SK-N-DZ (cell line): ENCODE results near the gene GRHPR. TPM values are rescaled to one million over a fixed set of nuclear protein-coding genes. Genes with fewer than 3 reads are reported as not detected.
A peak's percentile ranks its signal among the peaks of the same experiment; 100 is the strongest.
"Not testable (repeated sequence)": the region's sequence is repeated elsewhere in the genome, so short reads cannot be mapped to it uniquely, and the experiment has no call there.

Experiments used
- DNase-seq: peaks from one replicate; pipeline ENCODE4 v3.0.0-alpha.2; 2015; ENCODE audit warnings: low spot score
- polyA plus RNA-seq, 2 experiments: library from polyadenylated mRNA; depleted of rRNA; stranded (reverse); fragments of >200 nt; gene quantifications; 2 replicates each; pipeline ENCODE4 v1.2.3, GENCODE V29; 2014

GRHPR gene
- polyA plus RNA-seq (2014; cell fraction: cytosol; rRNA removed), result 226 and 229 TPM in 2 replicates
- polyA plus RNA-seq (2014; cell fraction: nucleus; rRNA removed), result 179 and 202 TPM in 2 replicates

DNA sequence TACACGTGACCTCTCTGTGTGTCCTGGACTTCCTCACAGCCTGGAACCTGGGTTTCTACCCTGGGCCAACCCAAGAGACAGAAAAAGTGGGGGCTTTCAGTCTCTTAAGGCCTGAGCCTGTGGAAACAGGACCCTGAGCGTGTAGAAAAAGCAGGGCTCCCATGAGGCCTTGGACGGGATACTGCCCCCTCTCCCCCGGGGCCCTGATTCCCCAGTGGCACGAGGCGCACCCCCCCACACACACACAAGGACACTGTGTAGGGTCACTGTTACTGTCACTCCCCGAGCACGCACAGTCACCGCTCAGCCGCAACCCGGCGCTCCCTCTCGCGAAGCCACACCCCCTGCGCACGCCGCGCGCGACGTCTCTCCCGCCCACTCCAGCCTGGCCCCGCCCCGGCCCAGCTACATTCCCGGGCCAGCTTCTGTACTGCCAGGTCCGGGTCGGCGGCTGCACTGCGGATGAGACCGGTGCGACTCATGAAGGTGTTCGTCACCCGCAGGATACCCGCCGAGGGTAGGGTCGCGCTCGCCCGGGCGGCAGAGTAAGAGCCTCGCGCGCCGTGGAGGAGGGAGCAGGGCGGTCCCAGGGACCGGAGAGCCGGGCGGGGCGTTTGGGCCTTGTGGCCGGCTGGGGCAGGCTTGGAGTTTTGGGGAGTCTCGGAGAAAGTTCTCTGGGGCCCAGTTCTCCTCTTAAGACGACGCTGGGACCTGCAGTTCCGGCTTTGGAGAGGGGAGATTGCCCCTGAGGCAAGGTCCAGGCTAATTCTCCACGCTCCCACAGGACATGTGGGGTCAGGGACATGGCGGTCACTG is at the start of gene GRHPR:
GRHPR (plus strand) TSS at position 408 of the 816 bp plus-strand sequence; CDS start at position 463, 55 bp downstream.
- DNase-seq, result peak; percentile 86

DNA sequence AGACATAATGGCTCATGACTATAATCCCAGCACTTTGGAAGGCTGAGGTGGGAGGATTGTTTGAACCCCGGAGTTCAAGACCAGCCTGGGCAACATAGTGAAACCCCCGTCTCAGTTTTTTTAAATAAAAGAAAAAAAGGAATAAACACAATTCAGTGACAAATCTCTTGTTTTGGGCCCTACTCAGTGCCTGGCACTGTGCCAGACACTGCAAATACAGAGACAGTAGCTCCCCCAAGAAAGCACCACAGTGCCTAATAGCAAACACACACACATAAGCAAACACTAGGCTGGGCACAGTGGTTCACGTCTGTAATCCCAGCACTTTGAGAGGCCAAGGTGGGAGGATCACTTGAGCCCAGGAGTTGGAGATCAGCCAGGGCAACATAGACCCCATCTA is 49.7 kb upstream of the GRHPR start:
- no peak for DNase-seq

DNA sequence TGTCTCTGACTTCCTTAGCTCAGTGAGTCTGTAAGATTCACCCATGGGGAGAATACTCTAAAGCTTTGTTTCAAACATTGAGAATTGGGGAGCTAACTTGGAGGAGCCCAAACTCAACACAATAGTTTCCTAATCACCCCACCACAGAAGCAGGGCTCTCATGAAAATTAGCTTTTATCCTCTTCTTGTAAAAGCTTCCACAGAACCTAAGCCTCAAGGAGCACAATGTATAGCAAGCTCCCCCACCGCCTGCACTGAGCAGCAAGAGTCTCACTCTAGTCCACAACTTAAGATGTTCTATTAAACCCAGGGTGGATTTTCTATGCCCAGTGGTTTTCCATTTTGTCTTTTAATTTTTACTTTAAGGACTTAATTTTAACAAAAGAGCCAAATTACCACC is 48.9 kb upstream of the GRHPR start:
- no peak for DNase-seq

DNA sequence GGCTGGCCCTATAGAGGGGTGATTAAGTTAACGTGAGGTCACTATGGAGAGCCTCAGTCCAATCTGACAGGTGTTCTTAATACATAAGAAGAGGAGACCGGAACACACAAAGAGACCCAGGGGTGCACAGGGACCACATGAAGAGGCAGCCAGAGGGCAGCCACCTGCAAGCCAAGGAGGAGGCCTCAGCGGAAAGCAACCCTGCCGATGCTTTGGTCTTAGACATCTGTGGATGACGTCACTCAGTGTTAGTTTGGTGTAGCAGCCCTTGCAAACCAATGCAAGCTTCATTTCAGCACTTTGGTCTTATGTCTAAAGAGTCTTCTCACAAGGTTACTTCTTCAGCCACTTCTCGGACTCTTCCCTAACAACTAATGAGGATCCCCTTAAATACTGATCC is 47.6 kb upstream of the GRHPR start:
- no peak for DNase-seq

DNA sequence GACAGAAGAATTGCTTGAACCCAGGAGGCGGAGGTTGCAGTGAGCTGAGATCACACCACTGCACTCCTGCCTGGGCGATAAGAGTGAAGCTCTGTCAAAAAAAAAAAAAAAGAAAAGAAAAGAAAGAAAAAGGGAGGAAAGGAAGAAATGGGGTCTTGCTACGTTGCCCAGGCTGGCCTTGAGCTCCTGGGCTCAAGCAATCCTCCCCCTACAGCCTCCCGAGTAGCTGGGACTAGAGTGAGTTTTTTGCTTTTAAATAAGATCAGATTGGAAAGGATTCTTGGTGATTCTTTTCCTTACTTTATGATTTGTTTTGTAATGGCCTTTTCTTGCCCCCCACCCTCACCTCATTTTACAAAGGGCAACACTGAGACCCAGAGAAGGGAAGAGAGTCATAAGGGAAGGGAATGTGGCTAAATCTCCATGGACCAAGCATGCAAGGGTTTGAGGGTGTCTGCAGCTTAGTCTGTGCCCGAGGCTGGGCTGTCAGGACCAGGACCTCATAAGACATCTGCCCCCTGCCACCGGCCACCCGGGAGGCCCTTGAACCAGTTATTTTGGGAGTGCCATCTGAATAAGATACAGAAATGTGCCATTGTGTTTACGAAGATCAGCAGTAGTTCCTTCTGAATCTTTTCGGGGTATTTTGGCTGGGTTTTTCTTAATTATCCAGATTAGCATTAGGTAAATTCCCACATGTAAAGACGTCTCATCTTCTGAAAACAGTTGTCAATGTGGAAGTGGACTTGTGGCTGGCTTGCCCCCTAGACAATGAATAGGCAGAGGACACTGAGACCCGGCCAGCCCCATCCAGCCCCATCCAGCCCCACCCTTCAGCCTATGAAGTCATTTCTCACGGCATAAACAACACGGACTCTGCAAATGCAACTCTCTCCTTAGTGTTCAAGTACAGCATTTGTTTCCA is 44.5 kb upstream of the GRHPR start:
- DNase-seq, result no peak

DNA sequence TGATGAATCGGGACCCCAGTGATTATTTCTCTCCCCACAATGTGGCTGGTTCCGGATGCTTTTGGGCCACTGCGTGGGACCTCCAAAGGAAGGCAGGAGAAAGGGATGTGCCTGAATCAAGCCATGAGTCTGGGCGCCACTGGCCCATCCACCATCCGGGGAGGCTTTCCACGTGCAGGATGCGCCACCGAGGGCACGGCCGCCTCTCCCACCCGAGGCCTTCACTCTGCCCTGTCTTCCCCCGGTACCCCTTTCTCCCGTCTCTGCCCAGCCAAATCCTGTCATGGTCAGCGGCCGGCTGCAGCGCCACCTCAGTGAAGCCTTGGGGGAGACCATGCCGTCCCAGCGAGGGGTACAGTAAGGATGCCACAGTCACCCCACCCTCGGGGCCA is 43.9 kb upstream of the GRHPR start:
- no peak for DNase-seq

DNA sequence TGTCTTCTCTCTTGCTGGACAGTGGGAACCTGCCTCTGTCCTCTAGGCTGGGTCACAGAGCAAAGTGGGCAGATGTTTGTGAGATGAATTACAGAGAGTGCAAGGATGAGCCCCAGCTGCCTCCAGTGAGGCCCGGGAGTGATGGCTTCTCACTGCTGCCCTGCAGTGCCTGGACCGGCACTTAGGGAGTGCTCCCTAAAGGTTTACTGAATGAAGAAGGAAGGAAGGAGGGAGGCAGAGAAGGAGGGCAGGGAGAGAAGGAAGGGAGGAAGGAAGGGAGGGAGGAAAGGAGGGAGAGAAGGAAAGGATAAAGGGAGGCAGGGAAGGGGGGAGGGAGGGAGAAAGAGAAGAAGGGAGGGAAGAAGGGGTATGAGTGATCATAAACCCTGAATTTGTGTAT is 42.7 kb upstream of the GRHPR start:
- no peak for DNase-seq

DNA sequence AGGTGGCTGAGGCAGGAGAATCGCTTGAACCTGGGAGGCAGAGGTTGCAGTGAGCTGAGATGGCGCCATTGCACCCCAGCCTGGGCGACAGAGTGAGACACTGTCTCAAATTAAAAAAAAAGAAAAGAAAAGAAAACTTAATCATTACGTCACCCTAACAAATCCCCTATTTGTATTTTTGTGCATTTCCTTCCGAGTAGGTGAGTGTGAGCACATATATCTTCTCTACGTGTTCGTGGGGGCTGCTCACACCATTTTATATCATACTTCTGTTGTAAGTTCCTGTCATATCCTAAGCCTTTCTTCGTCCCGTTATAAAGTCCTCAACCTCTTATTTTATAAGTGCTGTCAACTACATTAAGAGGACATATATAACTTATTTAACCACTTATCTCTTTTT is 41.9 kb upstream of the GRHPR start:
- no peak for DNase-seq

DNA sequence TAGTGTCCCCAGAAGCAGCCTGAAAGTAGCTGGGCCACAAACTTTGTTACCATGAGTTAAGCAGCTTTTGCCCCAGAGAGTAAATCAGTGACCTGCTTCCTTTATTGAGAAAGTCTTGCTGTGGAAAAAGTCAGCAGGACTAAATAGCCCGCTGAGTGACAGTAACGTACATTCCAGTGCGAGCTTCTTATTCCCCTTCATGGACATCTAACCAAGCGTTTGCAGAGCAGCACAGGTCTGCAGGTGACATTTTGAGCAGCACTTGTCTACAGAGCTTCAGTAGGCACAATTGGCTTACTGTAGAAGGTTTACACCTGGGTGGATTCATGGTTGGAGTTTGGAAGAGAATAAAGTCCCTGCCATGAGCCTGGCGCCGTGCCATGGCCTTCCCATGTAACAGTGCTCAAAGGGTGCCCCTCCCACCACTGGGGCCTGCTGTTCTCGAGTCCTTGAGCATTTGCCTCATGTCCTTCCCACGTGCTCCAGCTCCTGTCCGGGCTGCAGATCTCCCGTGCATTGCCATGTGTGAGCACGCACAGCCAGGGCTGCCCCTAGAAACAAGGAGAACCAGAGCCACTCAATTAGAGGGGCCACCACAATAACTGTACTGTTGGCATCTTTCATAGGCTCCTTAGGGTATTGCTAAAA is 41.3 kb upstream of the GRHPR start:
- peak; percentile 33 for DNase-seq

DNA sequence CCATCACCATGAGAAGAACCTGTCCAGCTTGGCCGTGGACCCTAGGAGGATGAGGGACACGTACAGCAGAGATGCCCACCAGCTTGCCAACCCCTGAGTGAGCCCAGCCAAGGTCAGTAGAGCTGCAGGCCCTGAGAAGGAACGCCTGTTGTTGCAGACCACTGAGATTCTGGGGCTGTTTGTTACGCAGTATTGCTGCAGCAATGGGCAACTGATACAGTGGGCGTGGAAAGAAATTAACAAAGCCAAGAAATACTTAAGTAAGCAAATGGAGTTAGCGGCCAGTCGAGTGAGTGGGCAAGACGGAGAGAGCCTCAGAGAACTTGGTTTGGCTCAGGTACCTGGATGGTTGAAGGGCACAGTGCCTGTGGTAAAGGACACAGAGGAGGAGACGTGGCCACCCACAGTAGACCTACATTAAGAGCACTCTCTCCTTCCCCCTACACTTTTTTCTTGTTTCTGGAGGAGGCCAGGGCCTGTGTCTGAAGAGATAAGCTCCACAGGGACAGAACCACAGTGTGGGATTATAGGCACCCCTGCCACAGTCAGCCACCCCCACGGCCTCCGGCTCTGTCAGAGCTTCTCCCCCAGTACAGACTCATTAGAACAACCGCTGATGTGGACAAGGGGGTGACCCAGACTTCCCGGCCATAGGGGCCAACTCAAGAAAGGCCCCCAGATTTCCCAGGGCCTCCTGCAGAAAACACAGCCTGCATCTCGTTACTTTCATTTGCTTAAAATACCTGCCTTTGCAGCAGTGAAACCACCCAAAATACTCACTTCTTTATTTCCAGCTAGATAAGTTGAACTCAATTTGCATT is 40.1 kb upstream of the GRHPR start:
- no peak for DNase-seq

DNA sequence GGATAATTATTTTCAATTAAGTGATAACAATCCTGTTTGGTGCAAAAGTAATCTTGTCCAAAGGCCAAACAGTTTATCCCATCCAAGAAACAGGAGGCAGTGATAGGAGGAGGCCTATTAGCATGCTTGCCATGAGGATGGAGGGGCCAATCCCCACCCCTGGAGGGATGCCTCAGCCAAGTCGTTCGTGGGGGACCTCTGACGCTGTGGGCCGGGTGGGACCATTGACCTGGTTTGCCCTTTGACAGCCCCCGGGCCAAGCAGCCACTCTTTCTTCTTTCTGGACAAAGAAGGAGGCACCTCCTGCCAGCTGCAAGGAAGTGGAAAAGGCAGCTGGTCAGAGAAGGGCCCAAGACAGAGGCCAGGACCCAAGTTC is 39.5 kb upstream of the GRHPR start:
- no peak for DNase-seq

DNA sequence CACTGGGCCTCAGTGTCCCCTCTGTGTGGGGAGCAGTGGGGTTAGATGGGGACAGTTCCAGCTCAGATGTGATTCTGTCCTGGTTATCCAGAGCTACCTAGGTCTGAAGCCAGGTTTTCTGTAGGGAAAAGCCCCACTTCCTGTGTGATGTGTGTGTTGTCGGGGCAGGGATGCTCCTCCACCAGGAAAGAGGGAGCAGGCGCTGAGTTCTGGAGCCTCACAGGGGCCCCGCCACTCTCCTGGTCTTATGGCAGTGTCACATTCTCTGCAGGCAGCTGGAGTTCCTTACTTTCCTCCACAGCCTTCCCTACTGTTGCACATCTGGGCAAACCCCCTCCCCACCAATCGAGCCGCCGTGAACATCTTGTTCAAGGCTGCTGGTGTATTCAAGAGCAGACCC is 39.1 kb upstream of the GRHPR start:
- DNase-seq, result no peak

DNA sequence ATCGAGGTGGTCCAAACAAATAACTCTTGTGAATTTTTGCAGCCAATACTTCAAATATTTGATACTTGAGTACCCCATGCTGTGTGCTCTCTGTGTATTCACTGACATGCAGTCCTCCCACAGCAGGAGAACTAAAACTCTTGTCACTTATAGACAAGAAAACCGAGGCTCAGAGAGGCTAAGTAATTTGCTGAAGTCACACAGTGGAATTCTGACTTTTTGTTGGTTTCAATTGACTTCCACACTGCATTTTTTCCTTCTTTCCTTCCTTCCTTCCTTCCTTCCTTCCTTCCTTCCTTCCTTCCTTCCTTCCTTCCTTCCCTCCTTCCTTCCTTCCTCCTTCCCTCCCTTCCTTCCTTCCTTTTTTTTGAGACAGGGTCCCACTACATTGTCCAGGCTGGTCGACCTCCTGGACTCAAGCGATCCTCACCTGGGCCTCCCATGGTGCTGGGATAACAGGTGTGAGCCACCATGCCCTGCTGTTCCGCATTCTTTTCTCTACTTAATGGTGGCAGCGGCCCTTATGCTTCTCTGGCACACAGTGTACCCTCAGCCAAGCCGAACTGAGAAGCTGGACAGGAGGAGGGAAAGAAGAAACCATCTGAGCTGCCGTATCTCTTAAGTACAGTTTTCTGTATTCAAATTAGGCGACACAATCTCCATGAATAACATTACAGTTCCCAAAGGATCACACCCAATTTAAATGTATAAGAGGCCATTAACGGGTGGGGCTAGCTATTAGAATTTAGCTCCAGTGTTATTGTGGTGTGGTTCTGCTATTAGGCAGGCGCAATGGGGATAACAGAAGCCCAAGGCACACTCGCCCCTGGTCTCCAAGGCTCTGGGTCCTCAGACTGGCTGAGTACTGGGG is 38.4 kb upstream of the GRHPR start:
- no peak for DNase-seq

DNA sequence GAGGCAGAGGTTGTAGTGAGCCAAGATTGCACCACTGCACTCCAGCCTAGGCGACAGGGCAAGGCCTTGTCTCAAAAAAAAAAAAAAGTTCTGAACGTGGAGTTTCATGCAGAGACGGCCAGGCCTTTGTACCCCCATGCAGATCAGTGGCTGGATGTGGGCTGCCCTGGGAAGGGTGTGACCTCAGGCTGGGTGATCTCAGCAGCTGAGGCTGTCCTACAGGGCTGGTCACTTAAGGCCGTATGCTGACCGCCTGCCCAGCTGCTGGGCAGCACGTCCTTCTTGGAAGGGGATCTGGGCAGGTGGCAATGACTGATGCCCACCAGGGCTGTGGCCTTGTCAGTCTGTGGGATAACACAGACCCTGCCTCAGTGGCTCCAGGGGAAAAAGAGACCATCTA is 37.2 kb upstream of the GRHPR start:
- DNase-seq, result no peak

DNA sequence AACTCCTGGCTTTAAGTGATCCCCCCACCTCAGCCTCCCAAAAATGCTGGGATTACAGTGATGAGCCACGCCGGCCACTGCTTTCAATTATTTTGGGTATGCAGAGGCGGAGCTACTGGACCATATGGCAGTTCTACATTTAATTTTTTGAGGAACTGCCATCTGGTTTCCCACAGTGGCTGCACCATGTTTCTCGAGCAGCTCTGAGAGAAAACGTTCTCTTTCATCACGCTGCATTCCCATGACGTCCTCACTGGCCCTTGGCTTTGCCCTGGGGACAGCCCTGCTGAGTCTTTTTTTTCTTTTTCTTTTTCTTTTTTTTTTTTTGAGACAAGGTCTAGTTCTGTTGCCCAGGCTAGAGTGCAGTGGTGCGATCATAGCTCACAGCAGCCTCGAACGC is 35.5 kb upstream of the GRHPR start:
- no peak for DNase-seq

DNA sequence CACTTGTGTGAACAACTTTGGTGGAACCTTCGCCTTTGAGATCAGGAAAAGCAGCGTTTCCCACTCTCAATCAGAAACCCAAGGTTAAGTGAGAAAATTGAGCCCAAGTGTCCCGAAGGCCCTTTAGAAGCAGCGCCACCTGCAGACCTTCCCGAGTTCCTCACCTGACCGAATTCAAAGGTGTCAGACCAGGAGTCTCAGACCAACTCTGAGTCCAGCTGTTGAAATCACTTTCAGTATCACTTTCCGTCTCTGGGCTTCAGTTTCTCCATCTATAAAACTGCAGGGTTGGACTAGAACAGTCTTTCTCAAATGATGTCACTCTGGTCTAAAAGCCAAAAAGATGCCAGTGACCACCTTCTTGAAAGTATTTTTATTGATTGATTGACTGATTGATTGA is 31.7 kb upstream of the GRHPR start:
- no peak for DNase-seq

DNA sequence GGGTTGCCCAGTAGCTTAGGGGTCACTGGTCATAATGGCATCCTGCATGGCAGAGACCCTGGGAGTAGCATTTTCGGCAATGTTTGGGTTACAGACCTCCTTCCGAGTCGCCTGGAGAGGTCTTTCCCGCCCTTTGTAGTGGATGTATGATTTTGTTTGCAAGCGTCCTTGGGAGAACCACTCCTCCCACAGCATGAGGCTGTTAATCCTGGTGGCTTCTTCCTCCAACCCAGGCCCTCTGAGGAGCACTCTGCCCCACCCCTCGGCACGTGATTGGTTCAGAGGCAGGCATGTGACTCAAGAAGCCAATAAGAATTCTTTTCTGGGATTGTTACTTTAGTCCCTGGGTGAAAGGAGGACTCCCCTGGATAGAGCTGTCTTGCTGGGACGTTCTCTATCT is 30.2 kb upstream of the GRHPR start:
- no peak for DNase-seq

DNA sequence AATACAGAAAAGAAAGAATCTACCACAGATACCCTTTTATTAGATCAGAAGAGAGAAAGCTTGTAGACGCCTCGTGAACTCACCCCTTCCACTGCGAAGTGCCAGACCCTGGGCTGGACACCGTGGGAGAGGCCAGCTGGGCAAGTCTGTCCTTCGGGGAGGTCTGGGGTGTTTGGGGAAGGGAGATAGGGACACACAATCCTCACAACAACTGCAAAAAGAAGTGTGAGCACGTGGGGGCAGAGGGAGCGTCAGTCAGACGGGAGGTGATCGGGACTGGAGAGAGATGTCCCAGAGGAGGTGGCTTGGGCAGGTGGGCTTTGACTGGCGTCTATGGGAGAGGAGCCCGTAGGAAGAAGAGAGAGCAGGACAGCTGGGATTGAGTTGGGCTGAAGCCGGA is 27.3 kb upstream of the GRHPR start:
- DNase-seq, result no peak

DNA sequence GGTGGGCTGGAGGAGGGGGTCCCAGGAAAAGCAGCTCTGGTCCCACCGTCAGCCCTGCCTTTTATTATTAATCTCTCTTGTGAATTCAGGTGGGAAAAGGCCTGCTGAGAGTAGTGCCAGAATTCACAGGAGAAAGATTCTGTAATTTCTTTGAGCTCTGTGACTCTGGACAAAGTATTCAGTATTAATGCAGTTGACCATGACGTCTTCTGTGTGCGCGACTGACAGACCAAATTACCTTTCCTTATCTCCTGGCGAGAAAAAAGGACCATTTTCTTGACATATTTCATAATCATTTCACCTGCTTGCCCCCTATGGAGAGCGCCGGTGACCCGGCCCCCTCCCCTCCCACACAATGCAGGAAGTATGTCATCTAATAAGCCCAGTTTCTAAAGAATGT is 26.8 kb upstream of the GRHPR start:
- DNase-seq, result no peak

DNA sequence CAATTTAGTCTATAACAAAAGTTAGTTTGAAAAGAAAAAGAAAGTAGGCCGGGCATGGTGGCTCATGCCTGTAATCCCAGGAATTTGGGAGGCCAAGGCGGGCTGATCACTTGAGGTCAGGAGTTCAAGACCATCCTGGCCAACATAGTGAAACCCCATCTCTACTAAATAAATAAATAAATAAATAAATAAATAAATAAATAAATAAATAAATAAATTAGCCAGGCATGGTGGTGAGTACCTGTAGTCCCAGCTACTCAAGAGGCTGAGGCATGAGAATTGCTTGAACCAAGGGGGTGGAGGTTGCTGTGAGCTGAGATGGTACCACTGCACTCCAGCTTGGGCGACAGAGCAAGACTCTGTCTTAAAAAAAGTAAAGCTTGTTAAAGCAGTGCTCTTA is 24.5 kb upstream of the GRHPR start:
- DNase-seq, result not testable (repeated sequence)
